Measurements from ENCODE around the gene SLC25A47.
A peak's percentile ranks its signal among the peaks of the same experiment; 100 is the strongest.

The SLC25A47 gene

DNA sequence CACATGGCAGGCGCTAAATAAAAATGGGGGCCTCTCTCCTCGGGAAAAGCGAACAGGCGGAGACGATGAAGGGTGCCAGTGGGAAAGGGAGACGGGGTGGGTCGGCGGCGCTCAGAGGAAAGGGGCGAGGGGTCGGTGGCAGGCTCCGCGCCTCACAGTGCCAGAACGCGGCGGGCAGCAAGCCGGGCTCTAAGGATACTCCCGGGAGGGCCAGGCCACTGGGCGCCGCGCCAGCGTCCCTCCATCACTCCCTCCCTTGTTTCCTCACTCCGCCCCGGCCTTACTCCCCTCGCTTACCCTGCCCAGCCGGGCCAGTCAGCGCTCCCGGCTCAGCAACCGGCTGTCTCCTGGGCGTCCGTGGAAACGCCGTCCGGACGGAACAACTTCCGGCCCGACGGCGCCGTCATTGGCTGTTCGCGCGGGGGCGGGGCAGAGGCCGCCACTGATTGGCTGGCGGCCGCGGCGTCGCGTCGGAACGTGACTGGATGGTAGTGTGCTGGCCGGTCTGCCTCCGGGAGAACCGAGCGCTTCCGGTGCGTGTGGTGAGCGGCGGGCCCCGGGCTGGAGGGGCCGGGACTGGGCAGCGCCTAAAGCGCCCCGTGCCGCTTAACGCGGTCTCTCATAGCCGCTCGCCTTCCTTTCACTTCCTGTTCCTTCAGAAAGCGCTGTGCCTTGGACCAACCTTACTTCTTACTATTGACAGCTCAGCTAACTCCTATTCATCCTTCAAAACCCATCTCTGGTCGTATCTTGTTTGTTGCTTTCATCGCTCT is 53.0 kb downstream of the SLC25A47 start, which contains the start of gene WDR25:
Gene WDR25 (plus strand): TSS at position 523 of the 773 bp plus-strand sequence.
- peak; percentile 91 for DNase-seq (ENCODE audit: low read depth)

DNA sequence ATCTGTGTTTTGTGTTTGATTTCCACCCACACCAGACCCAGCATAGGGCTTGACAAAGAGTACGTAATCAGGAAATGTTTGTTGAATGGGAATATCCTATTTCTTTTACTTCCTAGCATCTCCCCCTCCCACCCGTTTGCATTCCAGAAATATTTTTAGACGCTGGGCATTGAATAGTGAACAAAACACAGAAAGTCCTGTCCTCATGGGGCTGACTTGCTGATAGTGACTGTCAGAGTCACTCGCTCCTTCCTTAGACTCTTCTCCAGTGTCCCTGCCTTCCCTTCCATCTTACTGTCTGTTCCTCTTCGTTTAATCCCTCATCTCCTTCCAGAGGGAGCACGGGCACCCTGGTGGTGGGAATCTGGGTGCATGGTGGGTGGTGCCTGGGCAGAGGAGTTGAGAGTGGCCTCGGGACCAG is 53.6 kb downstream of the SLC25A47 start:
- no peak for DNase-seq (ENCODE audit: low read depth)

All from stimulated activated CD8-positive, alpha-beta memory T cell treated with anti-CD3 and anti-CD28 coated beads, Interleukin-4, amount 100 ng/mL, for 24 hours (primary cell).